Measurements from ENCODE around the gene UBA5.

DNA sequence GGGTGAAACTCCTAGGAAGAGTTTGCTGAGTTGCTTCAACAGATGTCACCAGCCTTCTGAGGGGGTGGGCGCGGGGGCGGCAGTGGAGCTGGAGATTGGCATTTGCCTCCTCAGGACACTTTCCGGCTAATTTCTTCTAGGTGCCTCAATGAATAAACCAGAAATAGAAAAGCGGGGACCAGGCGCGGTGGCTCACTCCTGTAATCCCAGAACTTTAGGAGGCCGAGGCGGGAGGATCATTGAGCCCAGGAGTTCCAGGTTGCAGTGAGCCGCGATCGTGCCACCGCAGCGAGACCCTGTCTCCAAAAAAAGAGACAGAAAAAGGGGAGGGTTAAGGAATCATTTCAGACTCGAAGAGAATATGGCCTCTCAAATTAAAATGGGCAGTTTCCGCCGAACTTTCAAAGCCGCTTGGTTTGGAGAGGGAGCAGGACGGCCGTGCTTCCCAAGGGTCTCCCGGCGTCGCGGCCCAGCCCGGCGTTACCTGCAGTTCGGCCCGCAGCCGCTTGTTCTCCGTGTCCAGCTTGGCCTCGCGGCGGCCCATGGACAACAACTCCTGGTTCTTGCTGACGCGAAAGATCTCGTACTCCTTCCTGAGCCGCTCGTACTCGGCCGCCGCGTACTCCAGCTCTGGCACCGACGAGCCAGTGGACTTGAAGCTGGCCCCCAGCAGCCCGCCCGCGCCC, 61.5 kb downstream of the UBA5 start:
- TF ChIP-seq, protein P1, sequence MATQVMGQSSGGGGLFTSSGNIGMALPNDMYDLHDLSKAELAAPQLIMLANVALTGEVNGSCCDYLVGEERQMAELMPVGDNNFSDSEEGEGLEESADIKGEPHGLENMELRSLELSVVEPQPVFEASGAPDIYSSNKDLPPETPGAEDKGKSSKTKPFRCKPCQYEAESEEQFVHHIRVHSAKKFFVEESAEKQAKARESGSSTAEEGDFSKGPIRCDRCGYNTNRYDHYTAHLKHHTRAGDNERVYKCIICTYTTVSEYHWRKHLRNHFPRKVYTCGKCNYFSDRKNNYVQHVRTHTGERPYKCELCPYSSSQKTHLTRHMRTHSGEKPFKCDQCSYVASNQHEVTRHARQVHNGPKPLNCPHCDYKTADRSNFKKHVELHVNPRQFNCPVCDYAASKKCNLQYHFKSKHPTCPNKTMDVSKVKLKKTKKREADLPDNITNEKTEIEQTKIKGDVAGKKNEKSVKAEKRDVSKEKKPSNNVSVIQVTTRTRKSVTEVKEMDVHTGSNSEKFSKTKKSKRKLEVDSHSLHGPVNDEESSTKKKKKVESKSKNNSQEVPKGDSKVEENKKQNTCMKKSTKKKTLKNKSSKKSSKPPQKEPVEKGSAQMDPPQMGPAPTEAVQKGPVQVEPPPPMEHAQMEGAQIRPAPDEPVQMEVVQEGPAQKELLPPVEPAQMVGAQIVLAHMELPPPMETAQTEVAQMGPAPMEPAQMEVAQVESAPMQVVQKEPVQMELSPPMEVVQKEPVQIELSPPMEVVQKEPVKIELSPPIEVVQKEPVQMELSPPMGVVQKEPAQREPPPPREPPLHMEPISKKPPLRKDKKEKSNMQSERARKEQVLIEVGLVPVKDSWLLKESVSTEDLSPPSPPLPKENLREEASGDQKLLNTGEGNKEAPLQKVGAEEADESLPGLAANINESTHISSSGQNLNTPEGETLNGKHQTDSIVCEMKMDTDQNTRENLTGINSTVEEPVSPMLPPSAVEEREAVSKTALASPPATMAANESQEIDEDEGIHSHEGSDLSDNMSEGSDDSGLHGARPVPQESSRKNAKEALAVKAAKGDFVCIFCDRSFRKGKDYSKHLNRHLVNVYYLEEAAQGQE (IDR thresholded peaks at IDR 0.05; ENCODE audit: insufficient read depth in 1 of 2, low read depth in 2 of 2, low read length in 1 of 2), result no peak
- TF ChIP-seq, protein P2, sequence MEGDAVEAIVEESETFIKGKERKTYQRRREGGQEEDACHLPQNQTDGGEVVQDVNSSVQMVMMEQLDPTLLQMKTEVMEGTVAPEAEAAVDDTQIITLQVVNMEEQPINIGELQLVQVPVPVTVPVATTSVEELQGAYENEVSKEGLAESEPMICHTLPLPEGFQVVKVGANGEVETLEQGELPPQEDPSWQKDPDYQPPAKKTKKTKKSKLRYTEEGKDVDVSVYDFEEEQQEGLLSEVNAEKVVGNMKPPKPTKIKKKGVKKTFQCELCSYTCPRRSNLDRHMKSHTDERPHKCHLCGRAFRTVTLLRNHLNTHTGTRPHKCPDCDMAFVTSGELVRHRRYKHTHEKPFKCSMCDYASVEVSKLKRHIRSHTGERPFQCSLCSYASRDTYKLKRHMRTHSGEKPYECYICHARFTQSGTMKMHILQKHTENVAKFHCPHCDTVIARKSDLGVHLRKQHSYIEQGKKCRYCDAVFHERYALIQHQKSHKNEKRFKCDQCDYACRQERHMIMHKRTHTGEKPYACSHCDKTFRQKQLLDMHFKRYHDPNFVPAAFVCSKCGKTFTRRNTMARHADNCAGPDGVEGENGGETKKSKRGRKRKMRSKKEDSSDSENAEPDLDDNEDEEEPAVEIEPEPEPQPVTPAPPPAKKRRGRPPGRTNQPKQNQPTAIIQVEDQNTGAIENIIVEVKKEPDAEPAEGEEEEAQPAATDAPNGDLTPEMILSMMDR (IDR thresholded peaks at IDR 0.05), result no peak
- no peak for TF ChIP-seq SIN3A (IDR thresholded peaks at IDR 0.05; ENCODE audit: borderline replicate concordance, insufficient read depth, low read depth, low read length)
